CD14-positive monocyte (primary cell): Measurements from ENCODE around the gene CAPN11. TPM values are rescaled to one million over a fixed set of nuclear protein-coding genes. Genes with fewer than 3 reads are reported as not detected.
A peak's percentile ranks its signal among the peaks of the same experiment; 100 is the strongest.

ENCODE experiments used
- DNase-seq, 3 donors: peaks; one replicate each; pipeline ENCODE4 v3.0.0-alpha.2; 2011 to 2022
- H2AFZ ChIP-seq: 2 replicates; pipeline ENCODE4 v1.6.0; 2012; ENCODE audit warnings: mild to moderate bottlenecking, low read depth, low read length, inconsistent platforms; ENCODE audit not compliant: insufficient read depth, poor library complexity, severe bottlenecking
- H3K27ac ChIP-seq, 2 donors: 1 replicate in 1 of 2; 2 replicates in 1 of 2; pipeline ENCODE4 v1.5.1; 2012 to 2013; ENCODE audit warnings: low read length in 2 of 2, control low read depth in 1 of 2, inconsistent platforms in 1 of 2, low read depth in 1 of 2, mild to moderate bottlenecking in 1 of 2
- H3K27me3 ChIP-seq, 2 donors: one replicate each; pipeline versions ENCODE4 v1.6.0 to v1.6.1; 2011 to 2013; ENCODE audit warnings: low read length in 2 of 2; ENCODE audit not compliant: control insufficient read depth in 2 of 2, insufficient read depth in 2 of 2
- H3K36me3 ChIP-seq, 2 donors: replicated peaks in 1 of 2; 1 replicate in 1 of 2; 2 replicates in 1 of 2; pipeline versions ENCODE4 v1.5.1 to v1.6.1; 2012 to 2013; ENCODE audit warnings: low read length in 2 of 2, control low read depth in 1 of 2, inconsistent platforms in 1 of 2, mild to moderate bottlenecking in 1 of 2; ENCODE audit not compliant: insufficient read depth in 2 of 2, control insufficient read depth in 1 of 2
- H3K4me1 ChIP-seq, 2 donors: 1 replicate in 1 of 2; 2 replicates in 1 of 2; pipeline versions ENCODE4 v1.5.1 to v1.6.1; 2012 to 2013; ENCODE audit warnings: low read length in 2 of 2, control low read depth in 1 of 2, inconsistent platforms in 1 of 2, mild to moderate bottlenecking in 1 of 2, moderate library complexity in 1 of 2; ENCODE audit not compliant: insufficient read depth in 2 of 2, control insufficient read depth in 1 of 2
- H3K4me2 ChIP-seq: replicated peaks from 2 replicates; pipeline ENCODE3; 2012; ENCODE audit warnings: low read length, moderate library complexity, mild to moderate bottlenecking; ENCODE audit not compliant: poor library complexity, severe bottlenecking; ENCODE audit errors: extremely low read depth
- H3K4me3 ChIP-seq, 3 experiments: fragments of 200-600 bp in 1 of 3; sonication (generic) in 1 of 3; replicated peaks in 1 of 3; 1 replicate in 2 of 3; 2 replicates in 1 of 3; pipeline ENCODE4 v1.5.1; 2011 to 2013; ENCODE audit warnings: low read length in 3 of 3, mild to moderate bottlenecking in 3 of 3, control low read depth in 2 of 3, low read depth in 2 of 3, inconsistent platforms in 1 of 3, moderate library complexity in 1 of 3
- H3K79me2 ChIP-seq: 2 replicates; pipeline ENCODE4 v1.6.0; 2012; ENCODE audit warnings: mild to moderate bottlenecking, control low read depth, inconsistent platforms, low read length, moderate library complexity; ENCODE audit not compliant: insufficient read depth
- H3K9ac ChIP-seq: 2 replicates; pipeline ENCODE4 v1.6.0; 2017; ENCODE audit warnings: low read length, mild to moderate bottlenecking; ENCODE audit not compliant: insufficient read depth, poor library complexity, severe bottlenecking
- H3K9me3 ChIP-seq, 2 donors: replicated peaks in 1 of 2; 1 replicate in 1 of 2; 2 replicates in 1 of 2; pipeline versions ENCODE4 v1.5.1 to v1.6.1; 2012 to 2013; ENCODE audit warnings: low read length in 2 of 2, control low read depth in 1 of 2; ENCODE audit not compliant: control insufficient read depth in 1 of 2, insufficient read depth in 1 of 2
- H4K20me1 ChIP-seq: 2 replicates; pipeline ENCODE4 v1.6.0; 2012; ENCODE audit warnings: mild to moderate bottlenecking, low read length, control low read depth, moderate library complexity; ENCODE audit not compliant: insufficient read depth
- H3K27ac Mint-ChIP-seq, 7 donors: one replicate each; pipeline ENCODE4 v1.8.0; 2020; ENCODE audit warnings: mild to moderate bottlenecking in 7 of 7, mixed read lengths in 7 of 7, moderate library complexity in 6 of 7, inconsistent platforms in 2 of 7
- H3K27me3 Mint-ChIP-seq, 3 donors: one replicate each; pipeline ENCODE4 v1.8.0; 2021 to 2022; ENCODE audit warnings: low read depth in 3 of 3, mild to moderate bottlenecking in 3 of 3, mixed read lengths in 3 of 3, moderate library complexity in 3 of 3, inconsistent platforms in 1 of 3
- H3K36me3 Mint-ChIP-seq, 2 donors: one replicate each; pipeline ENCODE4 v1.8.0; 2020; ENCODE audit warnings: mixed read lengths in 2 of 2, inconsistent platforms in 1 of 2, mild to moderate bottlenecking in 1 of 2
- H3K4me1 Mint-ChIP-seq: one replicate; pipeline ENCODE4 v1.8.0; 2020; ENCODE audit warnings: mild to moderate bottlenecking, mixed read lengths
- H3K4me3 Mint-ChIP-seq, 2 donors: one replicate each; pipeline ENCODE4 v1.8.0; 2020; ENCODE audit warnings: mild to moderate bottlenecking in 2 of 2, mixed read lengths in 2 of 2, moderate library complexity in 1 of 2
- H3K9me3 Mint-ChIP-seq, 7 donors: one replicate each; pipeline ENCODE4 v1.8.0; 2020 to 2022; ENCODE audit warnings: mixed read lengths in 7 of 7, mild to moderate bottlenecking in 6 of 7, moderate library complexity in 6 of 7, inconsistent platforms in 2 of 7
- WGBS: methylation state at CpG from one replicate; pipeline ENCODE4 v1.1.5; 2013; ENCODE audit warnings: missing lambda C conversion rate; ENCODE audit not compliant: insufficient coverage; 5-methylcytosine and 5-hydroxymethylcytosine counted together
- intact Hi-C, 2 donors: fragments of 100-400 bp; cut with micrococcal nuclease; formaldehyde crosslinking; loops; one replicate each; pipeline versions ENCODE4 v1.15.0 to v1.15.1; 2023
- polyA plus RNA-seq, 3 donors: library from polyadenylated mRNA; depleted of rRNA in 1 of 3; unstranded in 2 of 3; stranded (reverse) in 1 of 3; fragments of 300-500 nt in 2 of 3; fragments of >200 nt in 1 of 3; fragmentation: Illumina TruSeq in 2 of 3; gene quantifications; 1 replicate in 2 of 3; 2 replicates in 1 of 3; pipeline ENCODE4 v1.2.3, GENCODE V29; 2012 to 2021
- TF ChIP-seq, protein P1 (sequence below): fragments of 200-600 bp; IDR thresholded peaks from one replicate; pipeline ENCODE4 v1.8.0; 2022; ENCODE audit warnings: antibody characterized with exemption, mild to moderate bottlenecking

The CAPN11 gene
- polyA plus RNA-seq, 3 donors, result 0.11 TPM; not detected in 2

DNA sequence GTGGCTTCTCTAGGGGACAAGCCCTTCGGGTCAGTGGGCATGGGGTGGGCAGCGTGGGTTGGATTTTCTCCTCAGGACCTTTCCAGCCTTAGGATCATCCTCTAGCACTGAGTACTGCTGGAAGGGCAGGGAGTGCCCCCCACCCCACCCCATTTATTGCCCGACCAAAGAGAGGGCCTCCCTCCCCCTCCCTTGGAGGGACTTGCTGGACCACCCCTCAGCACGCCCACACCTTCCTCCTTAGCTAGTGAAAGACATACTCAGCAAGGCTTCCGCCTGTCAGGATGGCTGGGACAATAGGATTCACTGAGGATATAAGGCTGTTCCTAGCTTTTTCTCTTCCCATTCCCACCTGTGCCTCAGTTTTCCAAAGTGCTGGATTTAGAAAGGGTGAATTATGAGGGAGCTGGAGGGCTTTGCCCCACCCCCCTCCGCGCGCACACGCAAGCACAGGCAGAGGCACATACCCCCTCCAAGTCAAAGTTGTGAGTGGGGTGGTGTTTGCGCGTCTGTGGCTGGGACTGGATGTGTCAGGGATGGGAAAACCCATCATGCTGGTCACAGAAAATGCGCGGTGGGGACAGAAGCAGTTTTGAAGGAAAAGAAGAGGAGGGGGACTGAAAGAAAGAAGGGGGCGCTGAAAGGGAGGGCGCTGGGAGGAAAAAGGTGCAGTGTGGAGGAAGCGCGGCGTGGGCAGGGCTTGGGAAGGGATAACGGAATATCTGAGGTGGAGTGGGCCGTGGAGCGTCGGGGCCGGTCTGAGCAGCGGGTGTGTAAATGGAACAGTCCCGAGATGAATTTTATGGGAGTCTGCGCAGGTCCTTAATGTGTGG, 64.1 kb downstream of the CAPN11 start:
- 7% methylated on average over 17 of the region's 26 CpGs for WGBS
- Histone ChIP-seq H3K27me3 (peaks cover 0 to 7% of the 10 kb centered on the region in 2 donors), H3K36me3 (no peaks in the 10 kb centered on the region), H3K4me2 (peak overlapping the region; percentile 89), H3K9me3 (no peaks in the 10 kb centered on the region), H3K9ac (peak overlapping the region; percentile 46), H3K27ac (no peak overlapping the region), H3K4me1 (peaks cover 72 to 79% of the 10 kb centered on the region in 2 donors), H4K20me1 (peaks cover 11% of the 10 kb centered on the region), H2AFZ (peak overlapping the region; percentile 56), H3K79me2 (peaks cover 24% of the 10 kb centered on the region), H3K4me3 (peak overlapping the region; percentile 27 to 73 (median 36))
- Mint-ChIP-seq H3K27ac (peak overlapping the region in 5 of 7 donors; percentile 3 to 76 (median 54)), H3K27me3 (peaks cover 5 to 17% (median 7%) of the 10 kb centered on the region in 3 donors), H3K4me1 (peaks cover 73% of the 10 kb centered on the region), H3K36me3 (peaks cover 0 to 6% of the 10 kb centered on the region in 2 donors), H3K4me3 (peak overlapping the region; percentile 73 to 88), H3K9me3 (peaks cover 0 to 2% (median 0%) of the 10 kb centered on the region in 7 donors)
- peak in 1 of 3 donors; percentile 39 for DNase-seq
- intact Hi-C loops, result loop anchor here (5.0 kb wide), 2 partner anchors 35 to 95 kb away; partner anchors contain the start of genes SLC35B2 (in 2 of the 2), MRPL14 (in 1 of the 2) and TMEM63B (in 1 of the 2)
- TF ChIP-seq, protein P1, sequence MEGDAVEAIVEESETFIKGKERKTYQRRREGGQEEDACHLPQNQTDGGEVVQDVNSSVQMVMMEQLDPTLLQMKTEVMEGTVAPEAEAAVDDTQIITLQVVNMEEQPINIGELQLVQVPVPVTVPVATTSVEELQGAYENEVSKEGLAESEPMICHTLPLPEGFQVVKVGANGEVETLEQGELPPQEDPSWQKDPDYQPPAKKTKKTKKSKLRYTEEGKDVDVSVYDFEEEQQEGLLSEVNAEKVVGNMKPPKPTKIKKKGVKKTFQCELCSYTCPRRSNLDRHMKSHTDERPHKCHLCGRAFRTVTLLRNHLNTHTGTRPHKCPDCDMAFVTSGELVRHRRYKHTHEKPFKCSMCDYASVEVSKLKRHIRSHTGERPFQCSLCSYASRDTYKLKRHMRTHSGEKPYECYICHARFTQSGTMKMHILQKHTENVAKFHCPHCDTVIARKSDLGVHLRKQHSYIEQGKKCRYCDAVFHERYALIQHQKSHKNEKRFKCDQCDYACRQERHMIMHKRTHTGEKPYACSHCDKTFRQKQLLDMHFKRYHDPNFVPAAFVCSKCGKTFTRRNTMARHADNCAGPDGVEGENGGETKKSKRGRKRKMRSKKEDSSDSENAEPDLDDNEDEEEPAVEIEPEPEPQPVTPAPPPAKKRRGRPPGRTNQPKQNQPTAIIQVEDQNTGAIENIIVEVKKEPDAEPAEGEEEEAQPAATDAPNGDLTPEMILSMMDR, result no peak

- WGBS, result under 1% methylated on average over 67 of the region's 73 CpGs
- Histone ChIP-seq H3K9me3 (no peaks in the 10 kb centered on the region), H4K20me1 (peaks cover 11% of the 10 kb centered on the region), H3K36me3 (no peaks in the 10 kb centered on the region), H3K4me3 (peak within 1 kb of the TSS; percentile 27 to 73 (median 36)), H3K9ac (peak within 1 kb of the TSS; percentile 46), H3K4me1 (peaks cover 65 to 71% of the 10 kb centered on the region in 2 donors), H2AFZ (peak within 1 kb of the TSS; percentile 56), H3K27me3 (peaks cover 0 to 7% of the 10 kb centered on the region in 2 donors), H3K4me2 (peak within 1 kb of the TSS; percentile 89), H3K79me2 (peaks cover 24% of the 10 kb centered on the region), H3K27ac (no peak within 1 kb of the TSS)
- Mint-ChIP-seq H3K4me3 (peak within 1 kb of the TSS; percentile 73 to 88), H3K4me1 (peaks cover 65% of the 10 kb centered on the region), H3K36me3 (peaks cover 0 to 6% of the 10 kb centered on the region in 2 donors), H3K9me3 (peaks cover 0 to 2% (median 0%) of the 10 kb centered on the region in 7 donors), H3K27me3 (peaks cover 5 to 17% (median 7%) of the 10 kb centered on the region in 3 donors), H3K27ac (peak within 1 kb of the TSS in 6 of 7 donors; percentile 5 to 76 (median 48))
- intact Hi-C loops, result loop anchor here (5.0 kb wide), 2 partner anchors 34 to 96 kb away; partner anchors contain the start of genes SLC35B2 (in 2 of the 2), MRPL14 (in 1 of the 2) and TMEM63B (in 1 of the 2)
- peak; percentile 60 to 74 (median 60) for DNase-seq
- TF ChIP-seq, protein P1, result peak; percentile 37
These were observed 64.9 kb downstream of the CAPN11 start, which contains the start of gene SLC29A1 for GRCh38 chr6:44223319-44224028. SLC29A1 (plus strand) TSS chr6:44223595; CDS start chr6:44227314, 3,719 bp downstream.
